Mesenteric fat pad (tissue), 1 donor: Measurements from ENCODE around the gene CRK. TPM values are rescaled to one million over a fixed set of nuclear protein-coding genes. Genes with fewer than 3 reads are reported as not detected.
A peak's percentile ranks its signal among the peaks of the same experiment; 100 is the strongest.
"Not testable (repeated sequence)": the region's sequence is repeated elsewhere in the genome, so short reads cannot be mapped to it uniquely, and the experiment has no call there.

Experiments used
- DNase-seq: peaks from one replicate; pipeline ENCODE4 v3.0.0-alpha.2; 2020; ENCODE audit warnings: low spot score
- total RNA-seq: library from RNA; stranded (reverse); fragmentation: NEBNext Ultra II Directional; extraction: Animal tissue kit (Norgen Biotek cat#: 25700); gene quantifications from one replicate; pipeline ENCODE4 v1.2.1, GENCODE V29; 2021
- donor health status: DM: yes; HTN: yes; CAD: no.

CRK gene
- total RNA-seq, 1 donor from 2014 or later = 97.0 TPM

- no peak for DNase-seq
These were observed 65.3 kb downstream of the CRK start for GRCh38 chr17:1390432-1391367.

GRCh38 chr17:1387490-1388227 lies 68.4 kb downstream of the CRK start:
- peak; percentile 51 for DNase-seq

GRCh38 chr17:1386675-1387190 lies 69.3 kb downstream of the CRK start:
- DNase-seq = not testable (repeated sequence)

GRCh38 chr17:1386265-1386664 lies 69.8 kb downstream of the CRK start:
- no peak for DNase-seq

GRCh38 chr17:1385861-1386260 lies 70.2 kb downstream of the CRK start:
- DNase-seq = no peak

- no peak for DNase-seq
These were observed 71.1 kb downstream of the CRK start for GRCh38 chr17:1384905-1385435.

- no peak for DNase-seq
These were observed 76.1 kb downstream of the CRK start for GRCh38 chr17:1379930-1380313.

- DNase-seq = no peak
These were observed 76.7 kb downstream of the CRK start for GRCh38 chr17:1379208-1379929.

GRCh38 chr17:1378476-1378860 lies 77.6 kb downstream of the CRK start:
- not testable (repeated sequence) for DNase-seq

GRCh38 chr17:1377334-1377733 lies 78.7 kb downstream of the CRK start:
- no peak for DNase-seq

- DNase-seq = no peak
These were observed 80.0 kb downstream of the CRK start for GRCh38 chr17:1376061-1376460.

- DNase-seq = no peak
These were observed 80.4 kb downstream of the CRK start for GRCh38 chr17:1375615-1376014.

- no peak for DNase-seq
These were observed 81.4 kb downstream of the CRK start for GRCh38 chr17:1374431-1375177.

GRCh38 chr17:1373707-1374237 lies 82.3 kb downstream of the CRK start:
- DNase-seq = no peak

- DNase-seq = no peak
These were observed 83.4 kb downstream of the CRK start for GRCh38 chr17:1372618-1373017.

GRCh38 chr17:1371893-1372590 lies 84.0 kb downstream of the CRK start:
- DNase-seq = no peak
